ENCODE measurements around the gene GRHL1. TPM values are rescaled to one million over a fixed set of nuclear protein-coding genes. Genes with fewer than 3 reads are reported as not detected.

The GRHL1 gene
- total and polyA plus RNA-seq, 2 of the 4 experiments (the other 2 are of a cell fraction), result 0.18 to 0.21 TPM

DNA sequence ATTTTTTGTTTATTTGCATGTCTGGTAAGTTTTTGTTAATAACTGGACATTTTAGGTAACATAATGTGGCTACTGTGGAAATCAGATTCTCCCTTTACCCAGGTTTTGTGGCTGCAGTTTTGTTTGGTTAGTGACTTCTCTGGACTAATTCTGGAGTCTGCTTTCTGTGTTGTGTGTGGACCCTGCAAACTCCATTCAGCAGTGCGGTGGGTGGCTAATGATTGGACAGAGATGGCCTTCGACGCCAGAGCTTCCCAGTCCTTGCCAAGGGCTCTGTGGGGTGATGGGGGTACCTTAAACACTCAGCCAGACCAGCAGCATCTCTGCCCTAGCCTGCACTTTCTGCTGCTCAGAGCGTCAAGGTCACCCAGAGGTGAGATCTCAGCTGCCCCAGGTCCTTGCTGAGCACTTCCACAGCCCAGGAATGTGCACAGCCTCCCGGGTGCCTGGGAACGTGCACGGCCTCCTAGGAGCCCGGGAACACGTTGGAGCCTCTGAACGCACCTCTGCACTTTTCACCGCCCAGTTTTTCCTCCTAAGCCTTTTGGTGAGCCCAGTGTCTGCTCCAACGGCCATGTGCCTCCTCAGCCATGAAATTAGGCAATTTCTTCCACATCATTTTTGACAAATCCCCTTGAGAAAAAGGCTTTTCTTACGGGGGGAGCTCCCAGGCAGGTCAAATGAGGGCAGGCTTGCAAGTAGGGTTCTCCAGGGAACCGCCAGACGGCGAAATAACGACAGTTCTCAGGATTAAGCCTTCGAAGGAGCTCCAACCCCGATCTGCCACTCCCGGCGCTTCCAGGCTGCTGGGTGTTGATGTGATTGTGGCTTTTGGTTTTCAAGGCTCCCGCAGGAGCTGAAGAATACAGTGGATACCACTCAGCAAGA is 56.7 kb downstream of the GRHL1 start:
- 66% methylated on average over 9 of the region's 22 CpGs; no CpG with 5 or more reads in 1 of the 2 experiments for WGBS, 2 experiments (ENCODE audit: extremely low coverage in 2 of 2, insufficient read length in 1 of 2)
- dilution Hi-C loops (cut with HindIII; ENCODE audit: low sequenced_read_pairs, unreplicated experiment), result no loop called here
- no peaks in the 10 kb centered on the region for H4K20me1 ChIP-seq (ENCODE audit: insufficient read depth, low read length)
- H3K14ac ChIP-seq (replicated peaks; ENCODE audit: low read depth, low read length), result 0 out of 2 replicates have a peak overlapping the region, but pooled peaks have one; percentile 23
- no peak overlapping the region for H4K5ac ChIP-seq (ENCODE audit: low read depth, low read length)
- H3K23ac ChIP-seq (ENCODE audit: low read depth, low read length), result peak overlapping the region; percentile 21; the same call in 1 of the 2 replicates
- H2BK20ac ChIP-seq (ENCODE audit: low read depth, low read length), result peak overlapping the region; percentile 51
- ChIA-PET POLR2A (ENCODE audit: unreplicated experiment) (no interaction called here), CTCF (interaction anchor here (1.5 kb wide), 1 partner anchor 20 kb away, joined by 4 read pairs; no protein-coding TSS in a partner anchor)
- H2AK9ac ChIP-seq (replicated peaks; ENCODE audit: low read depth, low read length, poor library complexity), result peak overlapping the region; percentile 44
- no peak overlapping the region for H3K4me3 ChIP-seq (ENCODE audit: insufficient read depth, low read depth, low read length)
- no peak overlapping the region; the same call in 1 of the 2 replicates for H3K4me2 ChIP-seq (ENCODE audit: low read depth, low read length)
- H3K36me3 ChIP-seq (ENCODE audit: control insufficient read depth, insufficient read depth, low read length), result no peaks in the 10 kb centered on the region
- H2AFZ ChIP-seq (replicated peaks; ENCODE audit: low read length, poor library complexity), result no peak overlapping the region
- 0 out of 2 replicates have a peak overlapping the region, but pooled peaks have one; percentile 20 for H2BK120ac ChIP-seq (ENCODE audit: low read depth, low read length)
- H4K91ac ChIP-seq (ENCODE audit: insufficient read depth, low read depth, low read length), result peak overlapping the region; percentile 58
- intact Hi-C loops (cut with micrococcal nuclease), result no loop called here
- H2AK5ac ChIP-seq (ENCODE audit: low read depth, low read length), result peak overlapping the region; percentile 40
- in situ Hi-C loops (cut with MboI; ENCODE audit: low sequenced_read_pairs), result no loop called here
- H3K79me1 ChIP-seq (ENCODE audit: low read depth in 1 of 2, low read length in 2 of 2), result no peaks in the 10 kb centered on the region
- H3K56ac ChIP-seq (ENCODE audit: extremely low read depth, insufficient read depth, low read length), result no peak overlapping the region; the same call in 1 of the 2 replicates
- no TSS peak for BruUV-seq (replicated peaks)
- DNase-seq (no peak), ATAC-seq (ENCODE audit: low read depth) (no peak)
- H3K4me1 ChIP-seq (ENCODE audit: control insufficient read depth, insufficient read depth, low read length), result peaks cover 28% of the 10 kb centered on the region
- H3K9ac ChIP-seq (ENCODE audit: low read depth, low read length), result peak overlapping the region; percentile 44; the same call in 1 of the 2 replicates
- H3K18ac ChIP-seq (ENCODE audit: low read depth, low read length), result 0 out of 2 replicates have a peak overlapping the region, but pooled peaks have one; percentile 24
- peaks cover 10% of the 10 kb centered on the region for H3K9me1 ChIP-seq (ENCODE audit: insufficient read depth, low read length)
- no peaks in the 10 kb centered on the region for H3K27me3 ChIP-seq (ENCODE audit: control insufficient read depth, insufficient read depth, low read length)
- peak overlapping the region; percentile 42; the same call in 1 of the 2 replicates for H3K4ac ChIP-seq (ENCODE audit: low read depth, low read length)
- H2BK5ac ChIP-seq (ENCODE audit: low read depth, low read length, poor library complexity, severe bottlenecking), result peak overlapping the region; percentile 29
- H2BK15ac ChIP-seq (ENCODE audit: low read depth, low read length), result peak overlapping the region; percentile 57; the same call in 1 of the 3 replicates
- H3K27ac ChIP-seq (ENCODE audit: insufficient read depth, low read length), result 0 out of 2 replicates have a peak overlapping the region, but pooled peaks have one; percentile 25
- H4K8ac ChIP-seq (ENCODE audit: low read depth in 2 of 2, low read length in 2 of 2), result peak overlapping the region in 1 of 2 experiments; percentile 17; a peak in 2 of 4 replicates
- H3K9me3 ChIP-seq (ENCODE audit: control insufficient read depth, insufficient read depth, low read length), result no peaks in the 10 kb centered on the region
- no peak for TF ChIP-seq FOS (IDR thresholded peaks at IDR 0.05; ENCODE audit: low read depth, low read length)
- no peak for TF ChIP-seq RFX5 (IDR thresholded peaks at IDR 0.05; ENCODE audit: low read depth, low read length)
- no peak for TF ChIP-seq MAZ (IDR thresholded peaks at IDR 0.05; ENCODE audit: borderline replicate concordance, low read depth, low read length)
- no peak for TF ChIP-seq SMC3 (IDR thresholded peaks at IDR 0.05; ENCODE audit: low read depth, low read length)
- TF ChIP-seq, protein P1, sequence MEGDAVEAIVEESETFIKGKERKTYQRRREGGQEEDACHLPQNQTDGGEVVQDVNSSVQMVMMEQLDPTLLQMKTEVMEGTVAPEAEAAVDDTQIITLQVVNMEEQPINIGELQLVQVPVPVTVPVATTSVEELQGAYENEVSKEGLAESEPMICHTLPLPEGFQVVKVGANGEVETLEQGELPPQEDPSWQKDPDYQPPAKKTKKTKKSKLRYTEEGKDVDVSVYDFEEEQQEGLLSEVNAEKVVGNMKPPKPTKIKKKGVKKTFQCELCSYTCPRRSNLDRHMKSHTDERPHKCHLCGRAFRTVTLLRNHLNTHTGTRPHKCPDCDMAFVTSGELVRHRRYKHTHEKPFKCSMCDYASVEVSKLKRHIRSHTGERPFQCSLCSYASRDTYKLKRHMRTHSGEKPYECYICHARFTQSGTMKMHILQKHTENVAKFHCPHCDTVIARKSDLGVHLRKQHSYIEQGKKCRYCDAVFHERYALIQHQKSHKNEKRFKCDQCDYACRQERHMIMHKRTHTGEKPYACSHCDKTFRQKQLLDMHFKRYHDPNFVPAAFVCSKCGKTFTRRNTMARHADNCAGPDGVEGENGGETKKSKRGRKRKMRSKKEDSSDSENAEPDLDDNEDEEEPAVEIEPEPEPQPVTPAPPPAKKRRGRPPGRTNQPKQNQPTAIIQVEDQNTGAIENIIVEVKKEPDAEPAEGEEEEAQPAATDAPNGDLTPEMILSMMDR (conservative IDR thresholded peaks at IDR 0.05; ENCODE audit: low read depth, low read length), result no peak
- no peak for TF ChIP-seq RAD21 (IDR thresholded peaks at IDR 0.05; ENCODE audit: low read length)
- no peak for TF ChIP-seq CEBPB (IDR thresholded peaks at IDR 0.05; ENCODE audit: low read depth, low read length)
- TF ChIP-seq, protein P2, sequence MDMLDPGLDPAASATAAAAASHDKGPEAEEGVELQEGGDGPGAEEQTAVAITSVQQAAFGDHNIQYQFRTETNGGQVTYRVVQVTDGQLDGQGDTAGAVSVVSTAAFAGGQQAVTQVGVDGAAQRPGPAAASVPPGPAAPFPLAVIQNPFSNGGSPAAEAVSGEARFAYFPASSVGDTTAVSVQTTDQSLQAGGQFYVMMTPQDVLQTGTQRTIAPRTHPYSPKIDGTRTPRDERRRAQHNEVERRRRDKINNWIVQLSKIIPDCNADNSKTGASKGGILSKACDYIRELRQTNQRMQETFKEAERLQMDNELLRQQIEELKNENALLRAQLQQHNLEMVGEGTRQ (IDR thresholded peaks at IDR 0.05; ENCODE audit: low read depth, low read length), result no peak
- TF ChIP-seq CHD1 (IDR thresholded peaks at IDR 0.05; ENCODE audit: low read depth, low read length), result no peak
- TF ChIP-seq MXI1 (IDR thresholded peaks at IDR 0.05; ENCODE audit: borderline replicate concordance, low read depth, low read length), result no peak
- TF ChIP-seq NFE2L2 (IDR thresholded peaks at IDR 0.05; ENCODE audit: low read depth, low read length), result no peak
- TF ChIP-seq POLR2A (IDR thresholded peaks at IDR 0.05; ENCODE audit: low read depth, low read length), result no peak
- TF ChIP-seq, protein P3, sequence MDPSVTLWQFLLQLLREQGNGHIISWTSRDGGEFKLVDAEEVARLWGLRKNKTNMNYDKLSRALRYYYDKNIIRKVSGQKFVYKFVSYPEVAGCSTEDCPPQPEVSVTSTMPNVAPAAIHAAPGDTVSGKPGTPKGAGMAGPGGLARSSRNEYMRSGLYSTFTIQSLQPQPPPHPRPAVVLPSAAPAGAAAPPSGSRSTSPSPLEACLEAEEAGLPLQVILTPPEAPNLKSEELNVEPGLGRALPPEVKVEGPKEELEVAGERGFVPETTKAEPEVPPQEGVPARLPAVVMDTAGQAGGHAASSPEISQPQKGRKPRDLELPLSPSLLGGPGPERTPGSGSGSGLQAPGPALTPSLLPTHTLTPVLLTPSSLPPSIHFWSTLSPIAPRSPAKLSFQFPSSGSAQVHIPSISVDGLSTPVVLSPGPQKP (IDR thresholded peaks at IDR 0.05; ENCODE audit: borderline replicate concordance, low read depth, low read length), result no peak

Measured in IMR-90 (cell line).